Body of pancreas (tissue), 4 donors: ENCODE measurements around the gene LSM14A. TPM values are rescaled to one million over a fixed set of nuclear protein-coding genes. Genes with fewer than 3 reads are reported as not detected.

Experiments used
- ATAC-seq: fragments of 150-250 bp; one replicate; pipeline ENCODE4 v1.9.1; 2016
- DNase-seq, 4 donors: peaks; one replicate each; pipeline ENCODE4 v3.0.0-alpha.2; 2019
- H3K27ac ChIP-seq, 4 donors: fragments of 200-600 bp; sonication (generic); 1 replicate in 3 of 4; 2 replicates in 1 of 4; pipeline versions ENCODE4 v1.5.1 to v1.6.1; 2016 to 2019; ENCODE audit warnings: mild to moderate bottlenecking in 1 of 4, mixed read lengths in 1 of 4, moderate library complexity in 1 of 4
- H3K27me3 ChIP-seq, 2 donors: fragments of 200-600 bp; sonication (generic); one replicate each; pipeline ENCODE4 v1.6.0; 2016; ENCODE audit warnings: mild to moderate bottlenecking in 1 of 2
- H3K36me3 ChIP-seq, 2 donors: fragments of 200-600 bp; sonication (generic); replicated peaks in 1 of 2; 2 replicates each; pipeline ENCODE4 v1.5.1; 2016; ENCODE audit warnings: low read depth in 2 of 2; ENCODE audit not compliant: insufficient read depth in 1 of 2
- H3K4me1 ChIP-seq: fragments of 200-600 bp; sonication (generic); one replicate; pipeline ENCODE4 v1.6.0; 2016
- H3K4me3 ChIP-seq, 2 donors: fragments of 200-600 bp; sonication (generic); 1 replicate in 1 of 2; 2 replicates in 1 of 2; pipeline ENCODE4 v1.5.1; 2016 to 2019
- H3K9me3 ChIP-seq, 3 donors: fragments of 200-600 bp; sonication (generic); 1 replicate in 2 of 3; 2 replicates in 1 of 3; pipeline ENCODE4 v1.5.1; 2016
- CTCF ChIP-seq, 7 experiments: fragments of 450-650 bp in 4 of 7; fragments of 200-600 bp in 3 of 7; sonication (generic) in 3 of 7; IDR thresholded peaks; one replicate each; pipeline ENCODE4 v1.5.1; 2016 to 2019; ENCODE audit warnings: antibody characterized with exemption in 7 of 7
- POLR2A ChIP-seq, 3 donors: fragments of 450-650 bp; IDR thresholded peaks; one replicate each; pipeline ENCODE4 v1.6.1; 2016; ENCODE audit warnings: antibody characterized with exemption in 3 of 3, mild to moderate bottlenecking in 2 of 3
- WGBS, 2 donors: methylation state at CpG; one replicate each; pipeline ENCODE4 v1.1.5; 2017; 5-methylcytosine and 5-hydroxymethylcytosine counted together
- intact Hi-C: fragments of 100-400 bp; cut with DNase I; formaldehyde crosslinking; loops from one replicate; pipeline ENCODE4 v1.15.1; 2023
- total RNA-seq, 2 donors: library from RNA; depleted of rRNA; stranded (reverse); fragments of >200 nt; gene quantifications; one replicate each; pipeline ENCODE4 v1.1.0, GENCODE V29; 2016

Gene LSM14A
- total RNA-seq, 2 donors from 2014 or later, result 63.6 to 95.9 TPM

GRCh38 chr19:34229721-34230120 is 57.4 kb downstream of the LSM14A start:
- peaks cover 0 to 19% of the 10 kb centered on the region in 2 donors for H3K36me3 ChIP-seq
- no peak for DNase-seq
- intact Hi-C loops, result loop anchor here (10.0 kb wide), 1 partner anchor 115 kb away; no protein-coding TSS in a partner anchor

GRCh38 chr19:34230820-34231219 is 58.5 kb downstream of the LSM14A start:
- ATAC-seq, result no peak
- Histone ChIP-seq H3K27me3 (no peaks in the 10 kb centered on the region), H3K36me3 (peaks cover 0 to 15% of the 10 kb centered on the region in 2 donors), H3K4me3 (no peak overlapping the region), H3K9me3 (no peaks in the 10 kb centered on the region), H3K27ac (no peak overlapping the region), H3K4me1 (peaks cover 7% of the 10 kb centered on the region)
- intact Hi-C loops, result loop anchor here (10.0 kb wide), 1 partner anchor 114 kb away; no protein-coding TSS in a partner anchor
- TF ChIP-seq POLR2A (IDR thresholded peaks at IDR 0.05) (no peak), CTCF (IDR thresholded peaks at IDR 0.05) (no peak)
- DNase-seq, result no peak
- 91 to 96% methylated on average over 6 to 10 of the region's 10 CpGs for WGBS, 2 donors

More at GRCh38 chr19:34229721-34230120, 57.4 kb downstream of the LSM14A start:
- Histone ChIP-seq H3K27ac (no peak overlapping the region), H3K4me3 (no peak overlapping the region), H3K27me3 (no peaks in the 10 kb centered on the region), H3K9me3 (no peaks in the 10 kb centered on the region), H3K4me1 (peaks cover 7% of the 10 kb centered on the region)
- ATAC-seq, result no peak
- no peak for TF ChIP-seq POLR2A (IDR thresholded peaks at IDR 0.05)
- no peak for TF ChIP-seq CTCF (IDR thresholded peaks at IDR 0.05)
- WGBS, 2 donors, result 89 to 92% methylated on average over 4 of the region's 4 CpGs

GRCh38 chr19:34231439-34231838 is 59.1 kb downstream of the LSM14A start:
- Histone ChIP-seq H3K36me3 (peaks cover 0 to 15% of the 10 kb centered on the region in 2 donors), H3K4me1 (peaks cover 7% of the 10 kb centered on the region), H3K27ac (no peak overlapping the region), H3K27me3 (no peaks in the 10 kb centered on the region), H3K9me3 (no peaks in the 10 kb centered on the region), H3K4me3 (no peak overlapping the region)
- TF ChIP-seq CTCF (IDR thresholded peaks at IDR 0.05) (no peak), POLR2A (IDR thresholded peaks at IDR 0.05) (no peak)
- DNase-seq, result no peak
- intact Hi-C loops, result loop anchor here (10.0 kb wide), 1 partner anchor 113 kb away; no protein-coding TSS in a partner anchor
- WGBS, 2 donors, result 85% methylated on average over 4 of the region's 4 CpGs
- no peak for ATAC-seq

GRCh38 chr19:34232566-34233481 is 60.5 kb downstream of the LSM14A start:
- 41 to 47% methylated on average over 11 of the region's 11 CpGs for WGBS, 2 donors
- DNase-seq (peak; percentile 30 to 56 (median 46)), ATAC-seq (peak; percentile 70)
- no peaks in the 10 kb centered on the region for H3K27me3 ChIP-seq
- H3K36me3 ChIP-seq, result peaks cover 0 to 15% of the 10 kb centered on the region in 2 donors
- peaks cover 7% of the 10 kb centered on the region for H3K4me1 ChIP-seq
- H3K9me3 ChIP-seq, result no peaks in the 10 kb centered on the region
- intact Hi-C loops, result loop anchor here (10.0 kb wide), 1 partner anchor 112 kb away; no protein-coding TSS in a partner anchor
- H3K27ac ChIP-seq, result peak overlapping the region; percentile 40 to 73 (median 56)
- no peak for TF ChIP-seq POLR2A (IDR thresholded peaks at IDR 0.05)
- no peak for TF ChIP-seq CTCF (IDR thresholded peaks at IDR 0.05)
- no peak overlapping the region for H3K4me3 ChIP-seq
